ENCODE data around the gene KBTBD12.
A peak's percentile ranks its signal among the peaks of the same experiment; 100 is the strongest.

Gene KBTBD12

GRCh38 chr3:127985655-127986225 lies 70.7 kb downstream of the KBTBD12 start:
- DNase-seq (ENCODE audit: low spot score), result no peak

GRCh38 chr3:127986803-127987202 lies 71.8 kb downstream of the KBTBD12 start:
- no peak for DNase-seq (ENCODE audit: low spot score)

- DNase-seq (ENCODE audit: low spot score), result peak; percentile 31
Measured at GRCh38 chr3:127987309-127987995, 72.4 kb downstream of the KBTBD12 start.

GRCh38 chr3:127988770-127989557 lies 73.9 kb downstream of the KBTBD12 start:
- no peak for DNase-seq (ENCODE audit: low spot score)

GRCh38 chr3:127990051-127990450 lies 75.0 kb downstream of the KBTBD12 start:
- DNase-seq (ENCODE audit: low spot score), result no peak

- no peak for DNase-seq (ENCODE audit: low spot score)
Measured at GRCh38 chr3:127990461-127990860, 75.4 kb downstream of the KBTBD12 start.

- no peak for DNase-seq (ENCODE audit: low spot score)
Measured at GRCh38 chr3:127991251-127991650, 76.2 kb downstream of the KBTBD12 start.

- DNase-seq (ENCODE audit: low spot score), result no peak
Measured at GRCh38 chr3:127991681-127992080, 76.6 kb downstream of the KBTBD12 start.

GRCh38 chr3:127992127-127992526 lies 77.1 kb downstream of the KBTBD12 start:
- no peak for DNase-seq (ENCODE audit: low spot score)

GRCh38 chr3:127994011-127994410 lies 79.0 kb downstream of the KBTBD12 start:
- DNase-seq (ENCODE audit: low spot score), result no peak

- DNase-seq (ENCODE audit: low spot score), result no peak
Measured at GRCh38 chr3:127997016-127997415, 82.0 kb downstream of the KBTBD12 start.

- DNase-seq (ENCODE audit: low spot score), result no peak
Measured at GRCh38 chr3:127997961-127998360, 82.9 kb downstream of the KBTBD12 start.

GRCh38 chr3:127998596-127998995 lies 83.6 kb downstream of the KBTBD12 start:
- DNase-seq (ENCODE audit: low spot score), result no peak

GRCh38 chr3:127999509-128000106 lies 84.6 kb downstream of the KBTBD12 start:
- DNase-seq (ENCODE audit: low spot score), result peak; percentile 29

- no peak for DNase-seq (ENCODE audit: low spot score)
Measured at GRCh38 chr3:128001576-128001975, 86.5 kb downstream of the KBTBD12 start.

GRCh38 chr3:128004661-128005060 lies 89.6 kb downstream of the KBTBD12 start:
- DNase-seq (ENCODE audit: low spot score), result no peak

GRCh38 chr3:128006061-128007032 lies 91.3 kb downstream of the KBTBD12 start:
- no peak for DNase-seq (ENCODE audit: low spot score)

- DNase-seq (ENCODE audit: low spot score), result no peak
Measured at GRCh38 chr3:128007033-128007424, 92.0 kb downstream of the KBTBD12 start.

- no peak for DNase-seq (ENCODE audit: low spot score)
Measured at GRCh38 chr3:128009952-128010846, 95.2 kb downstream of the KBTBD12 start.

- no peak for DNase-seq (ENCODE audit: low spot score)
Measured at GRCh38 chr3:128011140-128011539, 96.1 kb downstream of the KBTBD12 start.
